IPS DF 6.9 (cell line): ENCODE measurements around the gene GLUD2.
A peak's percentile ranks its signal among the peaks of the same experiment; 100 is the strongest.
"Not testable (repeated sequence)": the region's sequence is repeated elsewhere in the genome, so short reads cannot be mapped to it uniquely, and the experiment has no call there.

Source experiments
- DNase-seq: peaks from one replicate; pipeline ENCODE4 v3.0.0-alpha.2; 2013; ENCODE audit warnings: low read depth, low spot score
- H3K27ac ChIP-seq: one replicate; pipeline ENCODE4 v1.5.1; 2013; ENCODE audit warnings: low read length, control low read depth
- H3K27me3 ChIP-seq: 2 replicates; pipeline ENCODE4 v1.6.1; 2013; ENCODE audit warnings: mild to moderate bottlenecking, low read length; ENCODE audit not compliant: control insufficient read depth, insufficient read depth
- H3K36me3 ChIP-seq: 2 replicates; pipeline ENCODE4 v1.6.1; 2013; ENCODE audit warnings: low read length; ENCODE audit not compliant: control insufficient read depth, insufficient read depth
- H3K4me1 ChIP-seq: 2 replicates; pipeline ENCODE4 v1.6.1; 2013; ENCODE audit warnings: low read length; ENCODE audit not compliant: control insufficient read depth, insufficient read depth
- H3K4me3 ChIP-seq: 2 replicates; pipeline ENCODE4 v1.5.1; 2013; ENCODE audit warnings: mild to moderate bottlenecking, low read length
- H3K9me3 ChIP-seq: 2 replicates; pipeline ENCODE4 v1.6.1; 2013; ENCODE audit warnings: low read length, inconsistent platforms; ENCODE audit not compliant: control insufficient read depth, insufficient read depth
- WGBS: extraction: QIAGEN DNeasy Blood & Tissue Kit; methylation state at CpG from one replicate; pipeline ENCODE4 v1.1.7; 2013; ENCODE audit warnings: mixed read lengths, missing lambda C conversion rate; ENCODE audit not compliant: insufficient read length, insufficient coverage; 5-methylcytosine and 5-hydroxymethylcytosine counted together

The GLUD2 gene

GRCh38 chrX:121047441-121048419 is at the start of gene GLUD2:
Gene GLUD2, plus strand, starts transcription at chrX:121047610. Its CDS starts 75 bp downstream, at chrX:121047685.
- H3K4me1 ChIP-seq, H3K36me3 ChIP-seq, H3K27me3 ChIP-seq, H3K27ac ChIP-seq, H3K9me3 ChIP-seq: not testable (repeated sequence)
- no CpG with 5 or more reads among the region's 82 CpGs for WGBS
- DNase-seq: peak; percentile 2
- H3K4me3 ChIP-seq: peak within 1 kb of the TSS; percentile 10; the same call in 1 of the 2 replicates

- Histone ChIP-seq H3K36me3 (no peaks in the 10 kb centered on the region), H3K4me1 (no peaks in the 10 kb centered on the region), H3K9me3 (no peaks in the 10 kb centered on the region), H3K4me3 (no peak overlapping the region), H3K27ac (no peak overlapping the region), H3K27me3 (no peaks in the 10 kb centered on the region)
- DNase-seq: no peak
- no CpG with 5 or more reads among the region's 3 CpGs for WGBS
These were observed 48.0 kb upstream of the GLUD2 start for GRCh38 chrX:120999413-120999812.

- Histone ChIP-seq H3K27me3 (no peaks in the 10 kb centered on the region), H3K9me3 (no peaks in the 10 kb centered on the region), H3K36me3 (no peaks in the 10 kb centered on the region), H3K4me1 (no peaks in the 10 kb centered on the region), H3K4me3 (no peak overlapping the region), H3K27ac (no peak overlapping the region)
- WGBS: no CpG with 5 or more reads among the region's 4 CpGs
- no peak for DNase-seq
These were observed 46.8 kb upstream of the GLUD2 start for GRCh38 chrX:121000589-121000988.

- no peak for DNase-seq
- no peaks in the 10 kb centered on the region for H3K9me3 ChIP-seq
- no peaks in the 10 kb centered on the region for H3K4me1 ChIP-seq
- H3K27me3 ChIP-seq: no peaks in the 10 kb centered on the region
- H3K4me3 ChIP-seq: no peak overlapping the region
- H3K36me3 ChIP-seq: no peaks in the 10 kb centered on the region
- H3K27ac ChIP-seq: no peak overlapping the region
- WGBS: no CpG with 5 or more reads among the region's 1 CpG
These were observed 38.5 kb upstream of the GLUD2 start for GRCh38 chrX:121008920-121009319.

GRCh38 chrX:121009764-121010163 is 37.6 kb upstream of the GLUD2 start:
- Histone ChIP-seq H3K27me3 (no peaks in the 10 kb centered on the region), H3K4me3 (no peak overlapping the region), H3K9me3 (no peaks in the 10 kb centered on the region), H3K4me1 (no peaks in the 10 kb centered on the region), H3K27ac (no peak overlapping the region), H3K36me3 (no peaks in the 10 kb centered on the region)
- no CpG with 5 or more reads among the region's 3 CpGs for WGBS
- no peak for DNase-seq

GRCh38 chrX:121010218-121010617 is 37.2 kb upstream of the GLUD2 start:
- DNase-seq: no peak
- WGBS: no CpG with 5 or more reads among the region's 4 CpGs
- Histone ChIP-seq H3K9me3 (no peaks in the 10 kb centered on the region), H3K4me3 (no peak overlapping the region), H3K27me3 (no peaks in the 10 kb centered on the region), H3K4me1 (no peaks in the 10 kb centered on the region), H3K36me3 (no peaks in the 10 kb centered on the region), H3K27ac (no peak overlapping the region)

GRCh38 chrX:121011254-121011653 is 36.2 kb upstream of the GLUD2 start:
- no peak for DNase-seq
- Histone ChIP-seq H3K27ac (no peak overlapping the region), H3K36me3 (no peaks in the 10 kb centered on the region), H3K4me3 (no peak overlapping the region), H3K27me3 (no peaks in the 10 kb centered on the region), H3K4me1 (no peaks in the 10 kb centered on the region), H3K9me3 (no peaks in the 10 kb centered on the region)
- WGBS: no CpG with 5 or more reads among the region's 7 CpGs

- Histone ChIP-seq H3K27ac (no peak overlapping the region), H3K36me3 (no peaks in the 10 kb centered on the region), H3K27me3 (no peaks in the 10 kb centered on the region), H3K9me3 (no peaks in the 10 kb centered on the region), H3K4me1 (no peaks in the 10 kb centered on the region), H3K4me3 (no peak overlapping the region)
- no peak for DNase-seq
These were observed 33.4 kb upstream of the GLUD2 start for GRCh38 chrX:121013897-121014455.

- Histone ChIP-seq H3K4me3 (no peak overlapping the region), H3K36me3 (no peaks in the 10 kb centered on the region), H3K4me1 (no peaks in the 10 kb centered on the region), H3K27ac (no peak overlapping the region), H3K9me3 (no peaks in the 10 kb centered on the region), H3K27me3 (no peaks in the 10 kb centered on the region)
- DNase-seq: no peak
- WGBS: no CpG with 5 or more reads among the region's 2 CpGs
These were observed 32.6 kb upstream of the GLUD2 start for GRCh38 chrX:121014826-121015225.

- Histone ChIP-seq H3K4me3 (no peak overlapping the region), H3K27ac (no peak overlapping the region), H3K36me3 (no peaks in the 10 kb centered on the region), H3K27me3 (no peaks in the 10 kb centered on the region), H3K9me3 (no peaks in the 10 kb centered on the region), H3K4me1 (no peaks in the 10 kb centered on the region)
- DNase-seq: no peak
- no CpG with 5 or more reads among the region's 1 CpG for WGBS
These were observed 19.0 kb upstream of the GLUD2 start for GRCh38 chrX:121028419-121028818.
